GM21423 (cell line): ENCODE results near the gene SMYD3.

ENCODE experiments used
- ATAC-seq: cut with Tn5 transposase; IDR thresholded peaks from one replicate; pipeline ENCODE4 v1.9.1; 2021; ENCODE audit warnings: mild to moderate bottlenecking, moderate library complexity; ENCODE audit not compliant: unreplicated experiment

Gene SMYD3

DNA sequence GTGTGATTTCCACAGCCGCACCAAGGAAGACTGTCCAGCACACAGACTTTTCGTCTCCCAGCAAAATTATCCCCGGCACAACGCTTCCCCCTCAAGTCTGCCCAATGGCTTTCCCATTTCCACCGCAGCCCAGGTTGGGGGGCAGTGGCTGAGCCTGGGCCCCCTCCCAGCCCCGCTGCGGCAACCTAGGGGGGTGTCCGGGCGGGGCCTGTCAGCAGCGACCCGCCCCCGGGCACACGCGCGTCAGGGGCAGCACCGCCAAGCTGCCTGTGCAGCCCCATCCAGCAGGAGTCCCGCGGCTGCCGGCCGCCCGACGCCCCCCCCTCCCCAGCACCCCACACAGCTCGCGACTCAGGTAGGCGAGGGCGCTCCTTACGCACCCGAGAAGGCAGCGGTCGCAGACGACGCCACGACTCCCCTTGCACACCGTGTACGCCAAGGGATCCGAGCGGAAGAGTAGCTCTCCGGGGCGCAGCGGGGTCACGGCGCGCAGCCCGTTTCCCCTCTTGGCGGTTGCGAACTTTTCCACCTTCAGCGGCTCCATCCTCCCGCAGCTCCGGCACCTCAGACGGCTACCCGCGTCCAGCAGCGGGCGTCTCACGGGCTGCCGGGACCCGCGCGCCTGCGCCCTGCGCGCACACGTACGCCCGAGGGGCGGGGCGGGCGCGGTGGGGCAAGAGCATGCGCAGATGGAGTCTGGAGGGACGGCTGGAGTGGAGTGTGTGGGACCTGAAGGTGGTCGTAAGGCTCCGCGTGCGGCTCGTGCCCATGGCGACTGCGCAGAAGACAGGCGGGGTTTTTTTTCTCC lies at the start of gene SMYD3:
TSS of gene SMYD3 (minus strand) at position 606 of the 808 bp plus-strand sequence.
- ATAC-seq = peak; percentile 92

DNA sequence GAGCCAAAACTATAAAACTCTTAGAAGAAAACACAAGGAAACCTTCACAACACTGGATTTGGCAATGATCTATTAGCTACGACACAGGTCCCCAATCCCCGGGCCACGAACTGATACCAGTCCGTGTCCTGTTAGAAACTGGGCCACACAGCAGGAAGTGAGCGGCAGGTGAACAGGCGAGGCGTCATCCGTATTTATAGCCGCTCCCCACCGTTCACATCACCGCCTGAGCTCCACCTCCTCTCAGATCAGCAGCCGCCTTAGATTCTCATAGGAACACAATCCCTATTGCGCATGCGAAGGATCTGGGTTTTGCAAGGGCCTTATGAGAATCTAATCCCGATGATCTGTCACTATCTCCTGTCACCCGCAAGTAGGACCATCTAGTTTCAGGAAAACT lies 47.1 kb upstream of the SMYD3 start:
- ATAC-seq = no peak

DNA sequence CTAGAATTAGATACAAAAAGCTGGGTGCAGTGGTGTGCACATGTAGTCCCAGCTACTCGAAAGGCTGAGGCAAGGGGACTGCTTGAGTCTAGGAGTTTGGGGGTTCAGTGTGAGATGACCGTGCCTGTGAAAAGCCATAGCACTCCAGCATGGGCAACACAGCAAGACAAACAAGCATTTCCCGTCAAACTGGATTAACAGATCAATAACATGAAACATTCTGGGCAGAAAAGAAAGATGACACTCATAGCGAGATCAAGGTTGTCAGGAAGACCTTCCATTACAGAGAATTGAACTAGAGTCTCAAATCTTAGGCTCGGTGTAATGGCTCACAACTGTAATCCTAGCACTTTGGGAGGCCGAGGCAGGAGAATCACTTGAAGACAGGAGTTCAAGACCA lies 45.0 kb upstream of the SMYD3 start:
- ATAC-seq = no peak

DNA sequence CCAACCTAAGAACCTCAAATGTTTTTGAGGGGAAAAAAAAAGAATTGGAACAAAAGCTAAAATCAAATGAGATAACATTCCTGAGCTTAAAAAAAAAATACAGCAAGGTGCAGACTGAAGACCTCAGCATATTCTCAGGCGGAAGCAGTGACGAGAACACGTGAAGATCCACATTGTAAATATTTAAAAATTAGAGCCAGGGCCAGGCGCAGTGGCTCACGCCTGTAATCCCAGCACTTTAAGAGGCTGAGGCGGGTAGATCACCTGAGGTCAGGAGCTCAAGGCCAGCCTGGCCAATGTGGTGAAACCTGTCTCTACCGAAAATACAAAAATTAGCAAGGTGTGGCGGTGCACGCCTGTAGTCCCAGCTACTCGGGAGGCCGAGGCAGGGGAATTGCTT lies 43.3 kb upstream of the SMYD3 start:
- no peak for ATAC-seq

DNA sequence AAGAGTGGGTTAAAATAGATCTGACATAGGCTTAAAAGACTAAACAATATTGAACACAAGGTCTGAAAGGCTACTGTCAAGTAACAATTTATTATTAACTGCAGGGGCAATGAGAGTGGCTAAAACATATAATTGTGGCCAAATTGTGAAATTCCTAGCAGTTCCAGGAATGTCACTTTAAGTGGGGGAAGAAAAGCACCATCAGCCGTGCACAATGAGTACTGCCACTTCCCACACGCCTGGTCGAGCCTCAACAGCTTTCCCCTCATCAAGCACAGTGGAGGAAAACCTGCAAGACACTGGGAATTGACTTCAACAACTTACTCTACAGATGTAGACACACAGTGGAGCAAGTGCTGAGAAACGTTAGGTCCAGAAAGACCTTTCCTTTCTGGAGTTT lies 42.6 kb upstream of the SMYD3 start:
- ATAC-seq = no peak

DNA sequence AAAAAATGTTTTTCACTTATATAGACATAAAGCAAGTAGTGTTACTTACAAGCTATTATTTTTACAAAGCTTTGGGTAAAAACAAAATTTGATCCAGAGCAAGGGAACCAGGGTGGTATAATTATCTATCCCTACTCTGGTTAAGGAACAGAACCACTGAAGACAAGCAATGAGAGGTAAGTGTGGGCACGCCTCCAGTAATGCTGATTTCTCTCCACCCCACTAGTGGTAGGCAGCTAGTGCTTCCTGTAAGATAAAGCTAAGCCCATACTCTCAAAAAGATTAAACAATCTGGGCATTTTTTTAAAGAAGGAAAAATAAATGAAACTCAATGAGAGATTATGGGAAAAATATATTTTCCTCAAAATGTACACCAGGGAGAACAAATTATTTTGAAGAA lies 36.9 kb upstream of the SMYD3 start:
- no peak for ATAC-seq

DNA sequence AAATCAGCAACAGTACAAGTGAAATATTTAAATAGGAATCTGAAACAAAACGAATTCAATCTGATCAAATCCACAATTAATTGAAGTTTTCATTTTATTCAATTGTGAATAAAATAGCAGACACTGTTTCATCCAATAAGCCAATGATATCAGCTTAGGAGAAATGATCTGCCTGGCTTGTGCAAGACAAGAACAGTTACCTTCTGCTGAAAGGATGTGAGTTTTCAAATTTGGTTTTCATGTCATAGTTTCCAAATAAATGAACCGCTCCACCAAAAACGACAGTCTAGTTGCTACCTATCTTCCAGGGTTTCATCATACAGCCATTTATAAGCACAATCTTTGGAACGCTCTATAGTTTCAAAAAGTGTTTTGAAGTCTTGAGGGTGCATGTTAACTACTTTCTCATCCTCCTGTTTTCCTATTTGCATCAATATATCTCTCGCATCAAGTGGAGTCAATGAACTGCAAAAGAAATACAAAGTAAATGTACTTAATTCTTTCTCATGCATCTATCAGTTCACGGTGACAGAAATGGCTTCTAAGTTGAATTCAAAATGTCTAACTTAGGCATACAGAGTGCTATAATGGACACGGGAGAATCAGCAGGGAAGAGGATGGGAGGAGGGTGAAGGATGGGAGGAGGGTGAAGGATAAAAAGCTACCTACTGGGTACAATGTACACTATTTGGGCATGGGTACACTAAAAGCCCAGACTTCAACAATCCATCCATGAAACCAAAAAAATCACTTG lies 33.8 kb upstream of the SMYD3 start:
- no peak for ATAC-seq

DNA sequence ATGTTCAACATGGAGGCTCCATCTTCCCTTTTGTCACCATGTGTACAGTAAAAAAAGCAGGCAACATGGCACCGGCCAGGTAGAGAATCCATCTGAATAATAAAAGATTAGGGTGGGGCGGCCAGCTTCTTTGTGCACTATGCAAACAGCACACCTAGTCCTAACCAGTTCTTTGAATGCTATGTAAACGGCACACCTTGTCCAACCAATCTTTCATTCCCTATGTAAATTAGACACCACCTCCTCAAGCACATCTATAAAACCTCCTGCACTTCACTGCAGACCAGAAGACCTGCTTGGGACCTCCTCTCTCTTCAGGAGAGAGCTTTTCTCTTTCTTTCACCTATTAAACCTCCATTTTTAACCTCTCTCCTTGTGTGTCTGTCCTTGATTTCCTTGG lies 30.8 kb upstream of the SMYD3 start:
- ATAC-seq = no peak

DNA sequence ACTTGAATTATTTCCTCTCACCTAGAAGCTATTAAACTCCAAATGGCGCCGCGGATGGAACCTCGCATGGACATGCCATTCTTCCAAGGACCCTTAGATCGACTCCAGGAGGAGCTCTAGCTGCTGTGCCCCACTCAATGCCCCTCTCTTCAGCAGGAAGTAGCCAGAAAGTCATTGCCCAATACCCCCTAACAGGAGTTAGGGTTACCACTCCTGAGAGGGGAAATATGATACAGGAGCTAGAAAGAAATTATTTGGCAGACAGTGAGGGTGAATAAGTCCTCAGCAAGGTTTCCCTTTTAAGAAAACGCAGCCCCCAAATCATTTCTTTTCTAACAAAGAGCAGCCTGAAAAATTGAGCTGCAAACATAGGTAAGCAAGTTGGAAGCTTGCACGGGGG lies 30.4 kb upstream of the SMYD3 start:
- no peak for ATAC-seq

DNA sequence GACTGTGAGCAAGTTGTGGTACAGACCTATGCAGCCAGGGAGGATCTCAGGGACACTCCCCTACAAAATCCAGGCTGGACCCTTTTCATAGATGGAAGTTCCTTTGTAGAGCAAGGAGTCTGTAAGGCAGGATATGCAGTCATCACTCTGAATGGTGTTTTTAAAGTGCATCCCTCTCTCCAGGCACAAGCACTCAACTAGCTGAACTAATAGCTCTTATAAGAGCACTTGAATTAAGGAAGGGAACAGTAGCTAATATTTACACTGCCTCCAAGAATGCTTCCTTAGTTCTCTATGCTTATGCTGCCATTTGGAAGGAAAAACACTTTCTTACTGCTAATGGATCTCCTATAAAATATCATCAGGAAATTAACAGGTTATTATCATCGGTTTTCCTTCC lies 27.0 kb upstream of the SMYD3 start:
- no peak for ATAC-seq

DNA sequence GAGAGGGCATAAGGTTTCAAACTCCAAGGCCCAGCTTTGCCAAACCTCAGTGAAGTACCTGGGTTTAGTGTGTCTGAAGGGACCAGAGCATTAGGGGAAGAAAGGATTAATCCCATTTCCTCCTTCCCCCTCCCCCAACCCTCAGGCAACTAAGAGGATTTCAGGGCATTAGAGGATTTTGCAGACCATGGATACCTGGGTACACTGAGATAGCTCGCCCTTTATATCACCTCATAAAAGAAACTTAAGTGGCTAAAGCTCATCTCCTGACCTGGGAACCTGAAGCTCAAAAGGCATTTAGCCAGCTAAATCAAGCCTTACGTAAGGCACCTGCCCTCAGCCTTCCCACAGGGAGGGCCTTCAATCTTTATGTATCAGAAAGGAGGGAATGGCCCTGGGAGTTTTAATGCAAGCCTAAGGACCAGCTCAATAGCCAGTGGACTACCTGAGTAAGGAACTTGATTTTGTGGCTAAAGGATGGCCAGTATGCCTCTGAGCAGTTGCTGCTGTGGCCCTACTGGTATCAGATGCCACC lies 26.4 kb upstream of the SMYD3 start:
- no peak for ATAC-seq

DNA sequence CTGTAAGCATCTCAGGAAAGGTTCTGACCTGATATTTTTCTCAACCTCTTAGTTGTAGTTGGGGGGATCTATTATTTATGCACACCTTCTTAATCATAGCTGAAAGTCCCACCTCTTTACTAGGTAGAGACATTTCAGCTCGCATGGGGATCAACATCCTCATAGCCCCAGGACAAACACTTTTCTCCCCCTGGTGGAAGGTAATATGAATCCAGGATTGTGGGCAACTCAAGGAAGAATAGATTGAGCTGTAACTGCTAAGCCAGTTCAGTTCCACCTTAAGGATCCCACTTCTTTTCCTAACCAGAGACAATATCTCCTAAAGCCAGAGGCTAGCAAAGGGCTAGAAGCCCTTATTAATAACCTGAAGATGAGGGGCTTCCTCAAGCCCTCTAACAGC lies 25.4 kb upstream of the SMYD3 start:
- ATAC-seq = no peak

DNA sequence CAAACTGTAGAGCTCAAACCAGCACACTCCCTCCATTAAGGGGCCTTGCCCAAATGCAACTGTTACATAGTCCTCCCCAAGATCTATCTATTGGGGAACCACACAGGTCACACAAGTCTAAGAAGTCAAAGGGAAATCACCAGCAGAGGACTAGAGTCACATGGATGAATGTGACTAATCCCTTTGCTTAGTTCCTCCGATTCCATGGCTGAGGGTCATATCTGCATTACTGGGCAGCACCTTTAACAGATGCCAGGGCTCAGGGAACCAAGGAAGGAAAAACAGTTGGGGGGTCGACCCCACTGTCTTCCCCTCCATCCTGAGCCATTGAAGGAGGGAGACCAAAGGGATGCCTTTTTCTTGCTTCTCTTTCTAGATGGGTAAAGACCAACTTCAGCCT lies 23.4 kb upstream of the SMYD3 start:
- ATAC-seq = no peak

DNA sequence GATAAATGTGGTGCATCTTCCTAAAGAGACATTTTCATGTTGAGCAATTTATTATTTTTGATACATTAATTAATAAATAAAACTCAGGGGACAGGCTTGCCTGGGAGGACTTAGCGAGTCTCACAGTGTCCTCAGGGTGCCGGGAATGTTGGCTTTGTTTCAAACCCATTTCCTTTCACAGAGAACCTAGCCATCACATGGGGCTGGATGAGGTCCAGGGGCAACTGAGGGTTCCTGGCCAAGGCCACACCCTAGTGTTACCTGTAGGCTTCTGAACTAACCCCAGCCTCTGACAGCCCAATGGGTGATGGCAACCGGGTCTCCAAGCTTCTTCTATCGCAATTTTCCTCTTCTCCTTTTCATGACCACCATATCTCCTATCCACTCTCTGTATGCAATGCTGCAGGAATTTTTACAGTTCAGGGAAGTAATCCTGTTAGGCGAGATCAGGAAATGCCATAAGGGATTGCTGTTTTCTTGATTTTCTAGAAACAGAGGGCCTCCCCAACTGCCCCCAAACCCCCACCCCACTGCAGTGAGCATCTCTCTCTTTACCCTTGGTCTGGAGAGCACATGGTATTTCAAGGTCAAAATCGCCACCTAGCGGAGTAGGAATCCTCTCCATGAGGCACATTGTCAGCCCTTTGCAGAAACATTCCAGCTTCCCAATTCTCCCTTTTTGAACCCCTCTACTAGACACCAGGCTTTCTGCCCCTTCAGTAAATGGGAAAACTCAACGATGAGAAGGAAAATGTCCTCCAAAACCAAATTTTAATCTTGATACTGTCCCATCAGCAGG lies 22.1 kb upstream of the SMYD3 start:
- ATAC-seq = no peak

DNA sequence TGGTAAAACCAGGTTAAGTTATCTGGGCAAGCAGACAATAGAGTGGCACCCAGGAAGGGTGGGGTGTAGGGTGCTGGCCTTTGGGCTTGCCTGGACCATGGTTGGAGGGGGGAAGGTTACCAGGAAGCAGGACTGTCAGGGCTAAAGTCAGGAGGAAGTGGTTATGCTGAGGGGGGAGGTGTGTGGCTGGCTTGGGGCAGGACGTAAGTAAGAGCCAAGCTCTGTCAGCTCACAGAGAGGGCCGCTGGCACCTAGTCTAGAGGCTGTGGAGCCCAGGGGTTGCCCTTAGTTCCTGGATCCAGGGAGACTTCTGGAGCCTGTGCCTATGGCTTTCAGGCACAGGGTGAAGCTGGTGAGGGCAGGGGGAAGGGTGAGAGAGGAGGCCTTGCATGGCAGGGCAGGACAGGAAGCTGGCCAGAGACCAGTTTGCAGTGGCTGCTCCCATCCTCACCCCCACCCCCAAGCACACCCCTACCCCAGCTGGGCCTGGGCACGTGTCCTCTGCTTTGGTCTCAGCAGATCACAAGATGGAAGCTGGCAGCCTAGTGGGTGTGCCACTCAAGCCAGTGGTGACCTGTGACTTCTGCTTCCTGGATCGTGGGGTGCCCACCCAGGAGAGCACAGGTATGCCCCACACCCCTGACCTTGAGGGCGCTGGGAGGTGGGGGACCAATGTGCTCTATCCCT lies 20.5 kb upstream of the SMYD3 start:
- peak; percentile 89 for ATAC-seq

DNA sequence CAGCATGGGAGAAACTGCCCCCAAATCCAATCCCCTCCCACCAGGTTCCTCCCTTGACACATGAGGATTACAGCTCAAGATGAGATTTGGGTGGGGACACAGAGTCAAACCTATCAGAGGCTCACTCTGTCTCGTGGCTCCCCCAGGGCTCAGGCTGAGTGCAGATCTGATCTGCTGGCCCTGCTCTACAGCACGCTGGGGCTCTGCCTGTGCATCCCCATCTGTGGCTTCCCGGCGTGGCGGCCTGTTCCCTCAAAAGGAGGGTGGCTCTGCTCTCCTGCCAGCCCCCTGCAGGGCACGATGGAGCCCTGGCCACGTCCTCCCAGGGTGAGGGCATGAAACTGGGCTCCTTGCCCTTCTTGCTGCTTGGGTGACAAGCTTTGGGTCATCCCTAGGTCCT lies 19.8 kb upstream of the SMYD3 start:
- ATAC-seq = no peak

DNA sequence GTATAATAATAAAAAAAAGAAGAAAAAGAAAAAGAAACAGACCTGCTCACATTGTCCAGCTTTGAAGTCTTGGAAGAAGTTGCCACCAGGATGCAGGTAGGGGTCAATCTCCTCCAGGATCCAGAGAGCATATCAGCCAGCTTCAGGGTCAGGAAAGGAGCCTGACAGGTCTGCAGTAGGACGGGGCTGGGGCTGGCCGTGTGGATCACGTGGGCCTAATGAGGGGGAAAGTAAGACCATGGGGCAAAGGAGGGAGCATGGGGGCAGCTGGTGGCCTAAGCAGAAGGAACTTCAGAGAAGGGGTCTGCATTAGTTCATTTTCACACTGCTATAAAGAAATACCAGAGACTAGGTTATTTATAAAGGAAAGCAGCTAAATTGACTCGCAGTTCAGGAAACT lies 19.3 kb upstream of the SMYD3 start:
- no peak for ATAC-seq

DNA sequence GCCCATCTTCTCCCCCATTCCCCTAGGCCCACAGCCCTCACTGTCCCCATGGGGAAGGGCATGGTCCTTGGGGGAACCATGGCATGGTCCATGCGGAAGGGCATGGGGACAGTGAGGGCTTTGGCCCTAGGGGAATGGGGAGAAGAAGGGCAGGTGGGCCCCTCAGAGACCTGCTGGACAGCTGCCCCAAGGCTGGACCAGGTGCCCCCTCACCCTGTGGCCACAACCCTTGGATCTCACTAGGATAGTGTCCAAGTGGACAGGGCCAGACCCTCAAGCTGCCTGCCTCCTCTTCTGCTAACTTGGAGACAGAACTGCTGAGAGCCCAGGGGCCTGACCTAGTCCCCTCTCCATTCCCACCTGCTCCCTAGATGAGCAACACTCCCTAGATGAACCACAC lies 12.4 kb upstream of the SMYD3 start:
- no peak for ATAC-seq

DNA sequence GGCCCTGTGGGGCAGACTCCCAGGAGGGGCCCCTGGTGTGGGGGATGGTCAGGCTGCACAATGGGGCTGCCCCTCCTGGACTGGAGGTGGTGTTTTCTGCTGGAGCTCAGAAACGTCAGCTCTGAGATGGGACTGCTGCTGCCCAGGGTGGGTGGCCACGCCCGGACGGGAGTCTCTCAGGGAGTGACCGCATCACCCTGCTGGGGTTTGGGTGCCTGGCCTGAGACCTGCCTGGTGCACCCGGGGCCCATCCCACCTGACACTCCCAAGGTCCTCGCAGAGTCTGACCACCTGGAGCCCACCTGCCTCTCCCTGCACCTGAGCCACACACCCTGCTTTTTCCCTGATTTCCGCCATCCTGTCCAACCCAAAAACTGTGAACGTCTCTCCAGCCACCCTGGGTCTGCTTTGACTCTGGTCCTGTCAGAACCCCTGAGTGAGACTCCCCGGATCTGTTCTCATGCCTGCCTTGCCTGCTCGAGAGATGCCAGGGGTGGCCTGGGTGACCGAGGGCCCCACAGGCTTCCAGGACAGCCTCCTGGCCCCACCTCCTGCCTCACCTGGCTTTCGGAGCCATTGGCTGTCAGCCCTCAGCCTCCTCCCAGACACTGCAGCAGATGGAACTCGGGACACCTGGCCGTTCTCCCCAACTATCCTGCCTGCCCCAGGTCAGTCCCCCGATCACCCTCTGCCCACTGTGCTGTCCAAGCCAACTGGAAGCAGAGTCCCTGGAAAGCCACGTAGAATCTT lies 11.6 kb upstream of the SMYD3 start:
- ATAC-seq = no peak

DNA sequence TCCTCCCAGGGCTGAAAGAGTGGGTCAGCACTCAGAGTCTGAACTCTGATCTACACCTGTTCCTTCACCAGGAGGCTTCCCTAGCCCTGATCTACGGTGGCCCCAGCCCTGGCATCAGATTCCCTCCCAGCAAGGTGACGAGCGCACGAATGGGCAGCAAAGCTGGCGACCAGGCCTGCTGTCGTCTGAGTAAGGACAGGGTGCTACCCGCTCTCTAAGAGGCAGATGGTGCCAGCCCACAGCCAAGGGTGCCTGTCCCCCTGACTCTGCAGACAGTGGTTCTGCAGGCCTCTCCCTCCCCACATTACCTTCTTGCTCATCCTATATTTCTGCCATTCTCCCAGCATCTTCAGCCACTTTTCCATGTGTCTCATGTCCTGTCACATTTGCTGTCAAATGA lies 10.3 kb upstream of the SMYD3 start:
- no peak for ATAC-seq
